ENCODE measurements around the gene WNK4. TPM values are rescaled to one million over a fixed set of nuclear protein-coding genes. Genes with fewer than 3 reads are reported as not detected.

Gene WNK4
- total and polyA plus RNA-seq, 9 of the 15 experiments (the other 6 are each of a cell fraction or from before 2014, with no cell fraction given), result 0.32 to 25.8 (median 4.5) TPM

DNA sequence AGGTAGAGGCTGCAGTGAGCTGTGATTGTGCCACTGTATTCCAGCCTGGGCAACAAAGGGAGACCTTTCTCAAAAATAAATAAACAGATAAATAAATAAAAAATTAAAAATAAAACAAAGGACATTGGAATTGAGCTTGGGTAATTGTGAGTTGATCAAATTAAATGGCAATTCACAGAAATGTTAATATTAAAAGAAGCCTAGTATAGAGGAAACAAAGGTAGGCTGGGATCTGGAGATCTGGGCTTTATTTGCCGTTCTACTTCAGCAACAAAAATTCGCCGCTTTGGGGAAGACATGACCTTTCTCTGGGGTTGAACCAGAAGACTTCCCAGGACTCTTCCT lies 7.5 kb upstream of the WNK4 start:
- POLR2A ChIA-PET, result interaction anchor here (0.6 to 1.5 kb wide), 11 partner anchors 9 to 461 kb away, joined by 3 to 12 read pairs (median 4); partner anchors contain the start of genes AARSD1 and RAMP2
- Histone ChIP-seq H3K4me1 (replicated peaks in 1 of 2; ENCODE audit: control insufficient read depth in 2 of 2, insufficient read depth in 2 of 2, low read length in 2 of 2) (peaks cover 26 to 36% of the 10 kb centered on the region in 2 experiments), H3K27me3 (ENCODE audit: control insufficient read depth in 2 of 2, insufficient read depth in 2 of 2, low read length in 2 of 2) (no peaks in the 10 kb centered on the region), H3K79me2 (ENCODE audit: control insufficient read depth, insufficient read depth, low read length) (peaks cover 22% of the 10 kb centered on the region), H3K36me3 (ENCODE audit: control insufficient read depth, insufficient read depth, low read length) (peaks cover 30% of the 10 kb centered on the region), H2AFZ (ENCODE audit: low read depth, low read length) (peak overlapping the region; percentile 89), H3K9me3 (replicated peaks; ENCODE audit: control insufficient read depth, insufficient read depth, low read depth, low read length) (no peaks in the 10 kb centered on the region), H4K20me1 (replicated peaks; ENCODE audit: control insufficient read depth, insufficient read depth, low read length) (no peaks in the 10 kb centered on the region), H3K4me3 (peak overlapping the region; percentile 84), H3K9me1 (ENCODE audit: control insufficient read depth, insufficient read depth, low read length) (no peaks in the 10 kb centered on the region), H3K4me2 (ENCODE audit: insufficient read depth, low read length) (peak overlapping the region; percentile 97), H3K9ac (ENCODE audit: insufficient read depth in 1 of 2, low read depth in 2 of 2, low read length in 2 of 2) (peak overlapping the region; percentile 88 to 95; a peak in 3 of 4 replicates), H3K27ac (ENCODE audit: extremely low read depth, low read depth, low read length) (peak overlapping the region; percentile 85)
- TF ChIP-seq HEY1 (CRISPR knock-in tag; IDR thresholded peaks at IDR 0.05; ENCODE audit: borderline replicate concordance) (no peak), ZNF395 (CRISPR knock-in tag; IDR thresholded peaks at IDR 0.05) (0 out of 2 replicates have a peak, but pooled peaks have one; percentile 3), ZNF134 (CRISPR knock-in tag; conservative IDR thresholded peaks at IDR 0.05) (no peak), NFYB (IDR thresholded peaks at IDR 0.05; ENCODE audit: extremely low read depth, insufficient read length) (no peak), ZNF197 (CRISPR knock-in tag; IDR thresholded peaks at IDR 0.05; ENCODE audit: low read depth) (peak; percentile 61; the same call in 1 of the 2 replicates), ZNF133 (CRISPR knock-in tag; IDR thresholded peaks at IDR 0.05) (no peak), ATF6 (CRISPR knock-in tag; IDR thresholded peaks at IDR 0.05) (no peak), GABPA (tag; conservative IDR thresholded peaks at IDR 0.05; ENCODE audit: low read depth) (0 out of 2 replicates have a peak, but pooled peaks have one; percentile 6), TAF15 (IDR thresholded peaks at IDR 0.05; ENCODE audit: low read depth, low read length) (no peak), ZNF431 (CRISPR knock-in tag; IDR thresholded peaks at IDR 0.05) (no peak), TARDBP (IDR thresholded peaks at IDR 0.05) (no peak)
- TF ChIP-seq, protein P1, sequence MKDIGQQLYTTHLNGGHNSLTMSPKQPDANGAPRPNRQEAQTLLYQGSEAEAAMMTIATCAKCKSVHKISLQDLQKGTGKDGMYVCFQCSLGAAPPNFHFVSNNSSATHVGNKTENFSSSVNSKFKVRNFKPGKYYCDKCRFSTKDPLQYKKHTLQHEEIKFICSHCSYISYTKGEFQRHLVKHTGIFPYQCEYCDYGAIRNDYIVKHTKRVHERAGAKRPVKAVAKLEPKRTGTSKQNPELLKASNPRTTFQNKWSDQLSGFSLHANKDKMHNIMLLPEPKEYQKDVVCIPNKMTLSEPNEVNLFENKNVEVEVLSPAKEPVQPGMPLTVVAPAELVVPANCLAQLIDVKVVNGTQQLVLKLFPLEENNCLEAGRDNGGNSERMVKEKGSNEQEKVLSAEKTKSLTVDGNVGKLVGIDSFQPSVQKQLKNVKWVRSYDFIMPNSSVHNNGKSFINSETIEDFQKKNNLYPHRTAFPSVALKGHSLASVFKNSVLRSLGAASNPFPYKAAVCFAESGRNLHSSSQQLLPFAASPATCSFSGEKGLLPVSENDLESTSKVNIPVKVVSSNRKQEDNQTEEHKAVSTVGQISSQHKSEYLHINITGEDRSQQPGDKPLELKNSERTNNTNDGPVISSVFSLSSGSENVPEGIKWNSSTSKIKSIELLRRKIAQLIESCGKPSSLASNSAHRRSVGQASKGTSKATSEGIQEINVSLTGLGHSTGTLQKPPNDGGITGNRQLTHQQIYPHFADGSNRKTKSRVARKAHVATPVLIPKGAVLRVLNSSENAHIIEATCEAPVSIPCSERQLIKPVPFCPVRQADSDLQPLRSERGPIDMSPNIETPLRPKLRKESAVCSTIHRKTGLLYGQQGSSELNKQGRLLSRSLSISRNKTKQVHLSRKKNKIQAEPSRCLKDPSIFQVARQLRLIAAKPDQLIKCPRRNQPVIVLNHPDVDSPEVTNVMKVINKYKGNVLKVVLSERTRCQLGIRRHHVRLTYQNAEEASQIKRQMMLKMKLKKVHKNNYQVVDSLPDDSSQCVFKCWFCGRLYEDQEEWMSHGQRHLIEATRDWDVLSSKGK (CRISPR knock-in tag; IDR thresholded peaks at IDR 0.05), result 0 out of 2 replicates have a peak, but pooled peaks have one; percentile 17
- in situ Hi-C loops (cut with MboI), result no loop called here
- ATAC-seq, result no peak
- intact Hi-C loops (cut with micrococcal nuclease), result no loop called here
- DNase-seq (ENCODE audit: extremely low read depth in 1 of 4, low spot score in 3 of 4), result no peak
- FAIRE-seq, result no peak
- WGBS (ENCODE audit: insufficient coverage, low coverage, missing lambda C conversion rate), result 0% methylated on average over 3 of the region's 3 CpGs
- TSS peak; percentile 96 for BruUV-seq (replicated peaks)
- CTCF ChIA-PET (ENCODE audit: low intra/inter-chr PET ratio), result interaction anchor here (1.1 kb wide), 1 partner anchor 255 kb away, joined by 3 read pairs; no protein-coding TSS in a partner anchor

All from K562 (cell line).